Kidney tubule cell (primary cell): ENCODE data around the gene ECE1.

Experiments
- DNase-seq: peaks from one replicate; pipeline ENCODE4 v3.0.0-alpha.2; 2018; ENCODE audit warnings: low spot score

ECE1 gene

DNA sequence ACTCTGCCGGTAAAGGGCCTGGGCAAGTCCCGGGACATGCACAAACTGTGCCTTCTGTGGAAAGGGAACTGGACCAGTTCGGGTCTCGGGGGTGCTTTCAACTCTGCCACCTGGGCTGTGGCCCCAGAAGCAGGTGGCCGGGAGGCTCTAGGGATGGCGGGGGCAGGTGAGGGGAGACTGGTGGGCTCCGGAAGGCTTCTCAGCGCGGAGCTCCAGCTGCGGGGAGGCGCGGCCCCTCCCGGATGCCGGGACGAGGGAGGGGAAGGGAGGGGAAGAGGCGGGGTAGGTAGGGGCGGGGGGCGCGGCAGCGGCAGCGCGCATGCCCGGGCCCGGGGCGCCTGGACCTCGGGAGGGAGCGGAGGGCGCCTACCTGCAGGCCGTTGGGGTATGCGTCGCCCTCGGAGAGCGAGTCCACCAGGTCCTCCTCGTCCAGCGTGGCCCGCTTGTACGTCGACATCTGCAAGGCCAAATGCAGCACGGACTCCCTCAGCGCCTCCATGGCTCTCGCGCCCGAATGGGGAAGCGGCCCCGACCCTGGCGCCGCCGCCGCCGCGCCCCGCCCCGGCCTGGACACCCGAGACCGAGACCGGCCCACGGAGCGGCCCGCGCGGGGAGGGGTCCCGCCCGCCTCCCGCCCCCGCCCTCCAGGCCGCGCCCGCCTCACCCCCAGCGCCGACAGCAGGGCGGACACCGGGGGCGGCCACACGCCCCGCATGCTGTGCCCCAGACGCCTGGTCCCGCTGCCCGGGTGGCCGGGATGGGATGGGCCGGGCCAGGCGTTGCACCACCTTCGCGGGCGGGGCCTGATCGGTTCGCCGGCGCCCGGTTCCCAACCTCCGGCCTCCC is at the start of gene ECE1:
Gene ECE1 (minus strand): TSS at position 764 of the 846 bp plus-strand sequence. CDS start 49 bp downstream, at position 715.
- DNase-seq = peak; percentile 42

DNA sequence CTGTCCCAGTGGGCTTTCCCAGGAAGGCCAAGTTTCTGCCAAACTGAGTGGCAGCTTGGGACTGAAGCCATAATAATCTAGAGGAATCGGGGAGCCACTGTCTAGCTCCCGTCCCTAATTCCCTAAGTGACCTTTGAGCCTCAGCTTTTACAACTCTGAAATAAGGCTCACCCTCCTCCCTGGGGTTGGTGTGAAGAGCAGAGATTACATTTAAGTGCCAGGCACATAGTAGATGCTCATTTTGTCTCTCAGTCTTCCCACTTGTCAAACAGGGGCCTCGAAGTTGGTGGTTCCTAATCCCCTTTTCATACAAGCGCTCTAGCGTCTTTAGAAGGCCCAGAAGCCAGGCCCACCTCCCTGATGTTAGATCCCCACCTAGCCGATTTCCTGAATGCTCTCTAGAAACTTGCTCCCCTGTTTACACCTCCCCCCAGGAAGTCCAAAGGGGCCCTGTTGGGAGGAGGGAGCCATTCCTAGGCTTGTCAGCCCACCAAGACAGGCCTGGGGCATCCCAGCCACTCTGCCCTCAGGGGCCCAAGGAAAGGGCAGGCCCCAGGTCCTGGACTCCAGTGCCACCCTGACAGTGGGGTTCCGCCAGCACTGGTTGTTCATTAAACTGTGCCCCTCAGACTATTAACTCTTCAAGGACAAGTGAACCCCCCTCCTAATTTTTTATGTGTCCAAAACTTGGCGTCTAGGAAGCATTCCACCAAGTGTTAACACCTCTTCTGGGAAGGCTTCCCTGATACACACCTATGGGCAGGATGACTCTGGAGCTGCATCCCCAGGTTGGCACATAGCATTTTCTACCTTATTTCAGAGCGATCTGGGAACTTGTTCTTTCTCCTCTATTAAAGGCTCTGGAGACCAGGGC is 49.3 kb upstream of the ECE1 start:
- DNase-seq = no peak

DNA sequence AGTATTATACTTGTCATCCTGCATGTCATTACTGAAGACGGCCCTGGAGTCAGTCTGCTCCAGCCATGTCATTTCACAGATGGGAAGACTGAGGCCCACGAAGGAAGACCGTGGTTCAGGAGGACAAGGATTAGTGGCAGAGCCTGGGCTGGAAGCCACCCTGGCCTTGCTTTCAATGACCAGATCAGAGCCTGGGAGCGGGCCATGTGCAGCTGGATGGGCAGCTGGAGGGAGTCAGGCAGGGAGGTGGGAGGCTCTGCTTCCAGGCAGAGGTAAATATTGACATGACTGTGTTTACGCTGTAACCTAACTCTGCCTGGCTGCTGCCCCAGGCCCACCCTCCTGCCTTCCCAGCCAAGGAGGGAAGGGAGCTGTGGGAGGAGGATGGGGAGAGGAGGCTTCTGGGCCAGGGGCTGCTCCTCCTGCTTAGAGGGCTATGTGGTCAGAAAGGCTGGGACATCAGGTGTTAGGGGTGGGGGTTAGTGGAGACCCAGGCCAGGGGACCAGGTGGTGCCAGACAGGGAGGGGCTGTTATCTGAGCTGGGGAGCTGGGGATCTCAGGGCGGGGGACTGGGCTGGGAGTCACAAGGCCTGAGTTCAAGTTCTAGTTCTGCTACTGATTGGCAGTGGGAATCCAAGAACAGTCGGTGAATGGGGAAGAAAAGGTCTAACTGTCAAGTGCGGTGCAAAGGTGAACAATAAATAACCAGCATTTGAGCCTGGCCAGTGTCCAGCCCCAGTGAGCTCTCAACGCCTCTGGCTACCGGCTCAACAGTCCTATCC is 48.5 kb upstream of the ECE1 start:
- no peak for DNase-seq

DNA sequence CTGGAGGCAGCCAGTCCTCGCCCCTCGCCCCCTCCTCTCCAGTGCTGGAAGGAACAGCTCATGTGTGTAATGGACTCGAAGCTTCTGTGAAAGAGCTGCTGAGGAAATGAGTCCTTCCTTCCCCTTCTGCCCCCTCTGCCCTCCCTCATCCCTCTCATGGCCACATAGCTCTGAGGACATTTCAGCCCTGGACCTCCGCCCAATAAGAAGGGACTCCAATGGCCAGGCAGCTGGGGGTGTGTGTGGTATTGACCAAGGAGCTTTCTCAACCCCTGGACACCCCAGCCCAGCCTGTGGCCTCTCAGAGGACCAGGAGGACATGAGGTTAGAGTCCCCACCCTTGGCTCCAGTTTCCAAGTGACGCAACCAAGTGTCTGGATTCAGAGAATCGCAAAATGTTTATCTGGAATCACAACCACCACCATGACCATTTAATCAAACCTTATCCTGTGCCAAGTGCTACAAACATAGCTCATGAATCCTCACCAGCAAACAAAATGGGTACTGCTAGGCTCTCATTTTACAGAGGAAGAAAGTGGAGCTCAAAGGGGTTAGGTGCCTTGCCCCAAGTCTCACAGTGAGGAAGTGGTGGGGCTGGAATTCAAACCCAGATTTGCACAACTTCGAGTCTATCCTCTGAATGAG is 47.8 kb upstream of the ECE1 start:
- no peak for DNase-seq

DNA sequence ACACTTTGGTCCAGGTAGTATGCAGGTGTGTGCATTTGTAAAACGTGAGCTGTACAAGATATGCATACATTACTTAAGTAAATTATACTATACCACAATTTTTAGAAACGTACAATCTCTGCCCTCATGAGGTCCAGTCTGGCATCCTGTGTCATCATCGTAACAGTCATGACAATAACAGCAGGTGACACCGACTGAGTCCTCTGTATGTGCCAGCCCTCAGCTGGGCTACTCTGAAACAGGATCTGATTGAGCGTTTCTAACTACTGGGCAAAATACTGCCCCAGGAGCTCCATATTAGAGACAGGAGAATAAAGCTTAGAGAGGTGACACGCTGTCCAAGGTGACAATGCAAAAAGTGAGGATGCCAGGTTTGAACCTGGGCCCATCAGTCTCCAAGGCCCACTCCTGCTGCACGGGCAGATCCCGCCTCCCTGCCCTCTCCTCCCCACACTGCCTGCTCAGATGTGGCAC is 47.2 kb upstream of the ECE1 start:
- no peak for DNase-seq

DNA sequence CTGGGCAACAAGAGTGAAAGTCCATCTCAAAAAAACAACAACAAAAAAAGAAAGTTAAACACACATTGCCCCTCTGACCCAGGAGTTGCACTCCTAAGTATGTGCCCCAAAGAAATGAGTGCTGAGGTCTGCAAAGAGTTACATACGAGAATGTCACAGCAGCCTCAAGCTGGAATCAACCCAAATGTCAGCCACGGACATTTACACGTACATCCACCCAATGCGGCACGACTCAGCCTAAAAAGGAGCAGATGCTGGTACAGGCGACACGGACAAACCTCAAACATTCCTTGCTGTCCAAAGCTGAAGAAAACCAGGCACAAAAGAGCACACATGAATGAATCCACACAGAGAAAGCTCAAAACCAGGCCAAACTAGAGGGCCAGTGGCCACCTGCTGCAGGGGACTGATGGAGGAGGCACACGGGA is 46.8 kb upstream of the ECE1 start:
- DNase-seq = no peak

DNA sequence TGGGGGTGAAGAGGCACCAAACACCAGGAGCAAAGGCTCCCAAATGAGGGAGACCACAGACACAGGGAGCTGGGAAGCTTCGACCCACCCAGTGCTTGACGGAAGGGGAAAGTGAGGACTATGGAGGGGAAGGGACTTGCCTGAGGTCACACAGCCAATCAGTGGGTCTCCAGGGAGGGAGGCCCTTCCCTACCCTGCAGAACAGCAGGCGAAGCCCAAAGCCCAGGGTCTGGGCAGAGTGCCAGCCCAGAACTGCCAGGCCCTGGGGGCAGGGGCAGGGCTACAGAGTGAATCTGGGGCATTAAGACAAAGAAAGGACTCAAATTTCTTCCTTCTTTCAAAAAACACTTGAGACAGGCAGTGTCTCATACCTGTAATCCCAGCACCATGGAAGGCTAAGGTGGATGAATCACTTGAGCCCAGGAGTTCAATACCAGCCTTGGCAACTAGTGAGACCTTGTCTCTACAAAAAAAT is 45.5 kb upstream of the ECE1 start:
- DNase-seq = peak; percentile 69

- no peak for DNase-seq
Observed at GRCh38 chr1:21335088-21335691, 44.9 kb upstream of the ECE1 start.

GRCh38 chr1:21334214-21335087 is 44.2 kb upstream of the ECE1 start:
- DNase-seq = peak; percentile 94

- DNase-seq = no peak
Observed at GRCh38 chr1:21333824-21334213, 43.6 kb upstream of the ECE1 start.

GRCh38 chr1:21332554-21333311 is 42.5 kb upstream of the ECE1 start:
- no peak for DNase-seq

- DNase-seq = no peak
Observed at GRCh38 chr1:21331752-21332478, 41.7 kb upstream of the ECE1 start.

DNA sequence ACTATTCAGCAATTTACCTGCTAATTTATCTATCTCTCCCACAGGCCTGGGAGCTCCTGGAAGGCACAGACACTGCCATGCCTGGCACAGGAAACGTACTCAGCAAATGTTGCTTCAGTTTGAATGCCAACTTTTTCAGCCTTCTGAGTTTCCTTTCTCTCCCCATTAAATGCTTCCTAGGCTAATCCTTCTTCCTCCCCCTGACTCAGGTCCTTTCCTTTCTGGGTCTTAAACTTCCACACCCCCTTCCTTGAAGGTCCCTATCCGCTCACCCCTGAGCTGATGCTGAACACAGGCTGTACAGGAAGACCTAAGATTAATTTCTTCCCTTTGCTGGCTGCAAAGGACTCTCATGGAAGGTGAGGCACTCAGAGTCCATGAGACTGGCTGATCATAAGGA is 40.3 kb upstream of the ECE1 start:
- no peak for DNase-seq

DNA sequence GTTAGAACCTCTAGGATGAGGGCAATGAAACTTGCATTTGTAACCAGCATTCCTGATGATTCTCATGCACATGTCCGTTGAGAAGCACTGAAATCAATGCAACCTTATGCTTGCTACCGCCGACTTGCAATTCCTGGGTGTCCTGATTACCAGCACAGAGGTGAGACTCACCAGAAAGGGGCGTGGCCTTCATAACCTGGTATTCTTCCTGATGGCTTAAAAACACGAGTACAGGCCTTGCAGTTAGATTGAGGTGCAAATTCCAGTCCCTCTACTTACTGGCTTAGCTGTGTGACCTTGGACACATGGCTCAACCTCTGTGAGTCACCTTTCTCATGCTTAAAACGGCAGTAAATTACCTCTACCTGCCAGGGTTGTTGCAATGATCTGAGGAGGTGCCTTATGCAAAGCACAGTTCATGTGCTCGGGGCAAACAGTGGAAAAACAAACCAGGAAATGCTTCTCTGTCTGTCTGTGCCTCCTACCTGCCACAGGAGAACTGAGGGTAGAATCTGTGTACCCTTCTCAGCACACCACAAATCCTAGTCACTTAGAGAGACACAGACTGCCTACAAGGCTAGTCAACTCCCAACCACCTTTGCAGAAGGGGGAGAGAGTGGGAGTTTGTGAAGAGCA is 39.1 kb upstream of the ECE1 start:
- peak; percentile 95 for DNase-seq

- DNase-seq = no peak
Observed at GRCh38 chr1:21327566-21328323, 37.5 kb upstream of the ECE1 start.

GRCh38 chr1:21326861-21327344 is 36.6 kb upstream of the ECE1 start:
- DNase-seq = no peak

DNA sequence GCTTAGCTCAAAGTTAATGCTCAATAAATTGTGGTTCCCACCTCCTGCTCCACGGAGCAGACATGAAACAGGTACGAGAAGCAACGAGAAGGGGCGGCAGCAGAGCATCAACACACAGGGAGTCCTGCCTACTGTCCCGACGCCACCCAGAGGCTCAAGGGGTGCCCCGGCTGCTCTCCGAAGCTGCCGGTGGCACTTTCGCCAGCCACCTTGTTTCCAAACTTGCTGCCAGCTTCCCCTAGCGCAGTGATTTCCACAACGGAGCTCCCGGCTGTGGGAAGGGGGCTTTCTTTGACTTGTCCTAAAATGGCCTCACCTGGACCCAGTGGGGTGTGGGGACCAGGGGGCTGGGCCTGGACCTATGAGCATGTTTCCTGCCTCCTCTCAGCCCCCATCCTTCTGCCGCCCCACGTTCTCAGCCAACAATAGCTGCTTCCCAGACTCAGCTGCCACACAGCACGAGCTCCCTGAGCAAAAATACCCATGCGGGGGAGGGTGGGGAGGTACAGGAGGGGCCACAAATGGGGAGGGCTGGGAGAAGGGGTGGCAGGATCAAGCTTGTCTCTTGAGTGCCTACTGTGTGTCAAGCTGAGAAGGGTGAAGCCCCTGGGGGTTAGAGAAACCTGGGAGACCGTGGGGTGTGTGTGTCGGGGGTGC is 35.6 kb upstream of the ECE1 start:
- DNase-seq = no peak
